ENCODE results near the gene EIF4A3.
"Not testable (repeated sequence)": the region's sequence is repeated elsewhere in the genome, so short reads cannot be mapped to it uniquely, and the experiment has no call there.

Gene EIF4A3

DNA sequence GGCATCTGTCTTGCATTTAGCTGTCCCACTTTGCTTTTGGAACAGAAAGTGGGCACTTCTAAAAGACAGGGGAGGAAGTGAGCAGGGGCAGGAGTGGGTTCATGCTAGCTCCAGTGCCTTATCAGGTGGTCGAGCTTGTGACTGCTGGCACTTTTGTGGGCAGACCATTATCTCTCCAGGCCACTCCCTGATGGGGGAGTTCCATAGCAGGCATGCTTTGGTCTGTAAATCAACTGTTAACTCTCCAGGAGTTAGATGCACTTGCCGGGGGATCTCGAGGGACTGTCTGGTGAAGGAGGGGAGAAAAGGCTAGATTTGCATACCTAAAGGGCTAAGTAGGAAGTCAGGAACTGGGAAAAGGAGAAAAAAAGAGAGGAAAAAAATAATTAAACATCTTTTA, 13.6 kb upstream of the EIF4A3 start:
- CTCF ChIA-PET, result no interaction called here
- TF ChIP-seq NFRKB (IDR thresholded peaks at IDR 0.05) (no peak), FOXM1 (IDR thresholded peaks at IDR 0.05; ENCODE audit: borderline replicate concordance) (no peak), FOXA1 (IDR thresholded peaks at IDR 0.05) (no peak), CTBP1 (IDR thresholded peaks at IDR 0.05; ENCODE audit: borderline replicate concordance) (no peak), SUZ12 (IDR thresholded peaks at IDR 0.05) (no peak), LEF1 (IDR thresholded peaks at IDR 0.05; ENCODE audit: borderline replicate concordance) (no peak), ELF4 (IDR thresholded peaks at IDR 0.05) (no peak), ARNT (IDR thresholded peaks at IDR 0.05) (no peak), FOXK2 (IDR thresholded peaks at IDR 0.05) (no peak), TARDBP (IDR thresholded peaks at IDR 0.05) (no peak), ZNF384 (IDR thresholded peaks at IDR 0.05) (no peak), BHLHE40 (IDR thresholded peaks at IDR 0.05; ENCODE audit: borderline replicate concordance) (no peak), L3MBTL2 (conservative IDR thresholded peaks at IDR 0.05) (no peak), SP1 (IDR thresholded peaks at IDR 0.05) (no peak), PKNOX1 (IDR thresholded peaks at IDR 0.05) (no peak), HDGF (IDR thresholded peaks at IDR 0.05; ENCODE audit: borderline replicate concordance) (no peak)
- no peak for DNase-seq (ENCODE audit: extremely low spot score)
- POLR2A ChIA-PET, result interaction anchor here (0.8 to 1.1 kb wide), 3 partner anchors 11 to 59 kb away, joined by 3 to 4 read pairs (median 3); partner anchors contain the start of gene GAA

GRCh38 chr17:80158846-80159245, 11.9 kb upstream of the EIF4A3 start:
- POLR2A ChIA-PET, result interaction anchor here (1.0 kb wide), 1 partner anchor 9 kb away, joined by 4 read pairs; no protein-coding TSS in a partner anchor
- TF ChIP-seq LEF1 (IDR thresholded peaks at IDR 0.05; ENCODE audit: borderline replicate concordance) (no peak), ZNF384 (IDR thresholded peaks at IDR 0.05) (no peak), HDGF (IDR thresholded peaks at IDR 0.05; ENCODE audit: borderline replicate concordance) (no peak), SP1 (IDR thresholded peaks at IDR 0.05) (no peak)
- DNase-seq (ENCODE audit: extremely low spot score), result no peak
- CTCF ChIA-PET, result no interaction called here

- DNase-seq (ENCODE audit: extremely low spot score); CTCF ChIA-PET; POLR2A ChIA-PET: not testable (repeated sequence)
Measured at GRCh38 chr17:80155600-80155999, 8.7 kb upstream of the EIF4A3 start.

GRCh38 chr17:80154166-80154565, 7.2 kb upstream of the EIF4A3 start:
- TF ChIP-seq ELF4 (IDR thresholded peaks at IDR 0.05) (no peak), SP1 (IDR thresholded peaks at IDR 0.05) (no peak), L3MBTL2 (conservative IDR thresholded peaks at IDR 0.05) (no peak), SUZ12 (IDR thresholded peaks at IDR 0.05) (no peak), TARDBP (IDR thresholded peaks at IDR 0.05) (no peak), LEF1 (IDR thresholded peaks at IDR 0.05; ENCODE audit: borderline replicate concordance) (no peak)
- POLR2A ChIA-PET, result interaction anchor here (1.0 kb wide), 1 partner anchor 8 kb away, joined by 4 read pairs; no protein-coding TSS in a partner anchor
- no peak for DNase-seq (ENCODE audit: extremely low spot score)
- CTCF ChIA-PET, result no interaction called here

DNA sequence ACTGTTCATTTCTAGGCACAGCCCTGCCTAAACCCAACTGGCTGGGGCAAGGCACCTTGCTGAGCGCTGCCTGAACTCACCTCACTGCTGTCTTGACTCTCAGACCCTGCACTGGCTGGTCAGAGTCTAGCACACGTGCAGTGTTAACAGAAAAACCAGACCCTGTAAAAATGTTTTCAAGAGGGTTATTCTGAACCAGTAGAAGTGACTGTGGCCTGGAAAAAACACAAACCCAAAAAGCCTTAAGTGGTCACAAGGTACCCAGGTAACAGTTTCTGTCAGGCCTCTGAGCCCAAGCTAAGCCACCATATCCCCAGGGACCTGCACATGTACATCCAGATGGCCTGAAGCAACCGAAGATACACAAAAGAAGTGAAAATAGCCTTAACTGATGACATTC, 6.1 kb upstream of the EIF4A3 start:
- POLR2A ChIA-PET, result no interaction called here
- TF ChIP-seq HDGF (IDR thresholded peaks at IDR 0.05; ENCODE audit: borderline replicate concordance), result no peak
- TF ChIP-seq FOXK2 (IDR thresholded peaks at IDR 0.05), result no peak
- no peak for TF ChIP-seq CTBP1 (IDR thresholded peaks at IDR 0.05; ENCODE audit: borderline replicate concordance)
- TF ChIP-seq SUZ12 (IDR thresholded peaks at IDR 0.05), result no peak
- TF ChIP-seq TARDBP (IDR thresholded peaks at IDR 0.05), result no peak
- TF ChIP-seq SP1 (IDR thresholded peaks at IDR 0.05), result no peak
- no peak for TF ChIP-seq ZNF384 (IDR thresholded peaks at IDR 0.05)
- no peak for TF ChIP-seq BHLHE40 (IDR thresholded peaks at IDR 0.05; ENCODE audit: borderline replicate concordance)
- no peak for TF ChIP-seq FOXM1 (IDR thresholded peaks at IDR 0.05; ENCODE audit: borderline replicate concordance)
- TF ChIP-seq PKNOX1 (IDR thresholded peaks at IDR 0.05), result no peak
- TF ChIP-seq LEF1 (IDR thresholded peaks at IDR 0.05; ENCODE audit: borderline replicate concordance), result no peak
- TF ChIP-seq FOXA1 (IDR thresholded peaks at IDR 0.05), result no peak
- TF ChIP-seq ARNT (IDR thresholded peaks at IDR 0.05), result no peak

DNA sequence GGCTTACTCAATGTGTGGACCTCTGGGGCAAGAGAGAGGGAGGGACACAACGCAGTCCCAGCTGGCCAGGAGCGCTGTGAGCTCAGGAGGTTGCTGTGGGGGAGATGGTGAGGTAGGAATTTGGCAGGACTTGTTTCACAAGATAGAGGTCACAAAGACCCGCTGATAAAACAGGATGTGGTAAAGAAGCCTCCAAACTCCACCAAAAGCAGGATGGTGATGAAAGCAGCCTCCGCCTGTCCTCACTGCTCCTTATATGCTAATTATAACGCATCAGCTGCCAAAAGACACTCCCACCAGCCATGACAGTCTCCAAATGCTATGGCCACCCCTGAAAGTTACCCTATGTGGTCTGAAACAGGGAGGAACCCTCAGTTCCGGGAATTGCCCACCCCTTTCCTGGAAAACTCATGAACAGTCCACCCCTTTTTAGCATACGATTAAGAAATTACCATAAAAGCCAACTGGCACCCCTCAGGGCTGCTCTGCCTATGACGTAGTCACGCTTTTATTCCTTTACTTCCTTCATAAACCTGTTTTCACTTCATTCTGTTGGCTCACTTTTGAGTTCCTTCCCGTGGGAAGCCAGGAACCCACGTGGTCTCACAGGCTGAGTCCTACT, 5.3 kb upstream of the EIF4A3 start:
- TF ChIP-seq CTBP1 (IDR thresholded peaks at IDR 0.05; ENCODE audit: borderline replicate concordance) (no peak), TARDBP (IDR thresholded peaks at IDR 0.05) (no peak), NFRKB (IDR thresholded peaks at IDR 0.05) (no peak), LEF1 (IDR thresholded peaks at IDR 0.05; ENCODE audit: borderline replicate concordance) (no peak), FOXM1 (IDR thresholded peaks at IDR 0.05; ENCODE audit: borderline replicate concordance) (no peak), FOXA1 (IDR thresholded peaks at IDR 0.05) (no peak), SP1 (IDR thresholded peaks at IDR 0.05) (no peak), ARNT (IDR thresholded peaks at IDR 0.05) (no peak), SUZ12 (IDR thresholded peaks at IDR 0.05) (no peak), FOXK2 (IDR thresholded peaks at IDR 0.05) (no peak), PKNOX1 (IDR thresholded peaks at IDR 0.05) (no peak), BHLHE40 (IDR thresholded peaks at IDR 0.05; ENCODE audit: borderline replicate concordance) (no peak), HDGF (IDR thresholded peaks at IDR 0.05; ENCODE audit: borderline replicate concordance) (no peak), L3MBTL2 (conservative IDR thresholded peaks at IDR 0.05) (no peak), ELF4 (IDR thresholded peaks at IDR 0.05) (no peak), ZNF384 (IDR thresholded peaks at IDR 0.05) (no peak)
- POLR2A ChIA-PET, result no interaction called here
- CTCF ChIA-PET, result no interaction called here
- no peak for DNase-seq (ENCODE audit: extremely low spot score)

More for the DNA sequence above, 6.1 kb upstream of the EIF4A3 start:
- DNase-seq (ENCODE audit: extremely low spot score), result no peak
- CTCF ChIA-PET, result no interaction called here
